ENCODE measurements around the gene INTS3. TPM values are rescaled to one million over a fixed set of nuclear protein-coding genes. Genes with fewer than 3 reads are reported as not detected.

INTS3 gene
- total RNA-seq, 1 experiment from 2014 or later = 66.8 TPM

GRCh38 chr1:153679337-153680119 lies 48.3 kb upstream of the INTS3 start:
- peak overlapping the region; percentile 87 for H3K4me3 Mint-ChIP-seq
- H3K27ac Mint-ChIP-seq = no peak overlapping the region
- peaks cover 24% of the 10 kb centered on the region for H3K27me3 Mint-ChIP-seq (ENCODE audit: low read depth)
- H3K36me3 Mint-ChIP-seq = peaks cover 7% of the 10 kb centered on the region; the same call in 1 of the 2 replicates
- ChIA-PET CTCF (interaction anchor here (0.6 to 4.7 kb wide), 27 partner anchors 12 to 324 kb away, joined by 3 to 52 read pairs (median 6); partner anchors contain the start of genes CHTOP, INTS3, RAB13 and S100A13), POLR2A (interaction anchor here (0.7 to 2.2 kb wide), 7 partner anchors 15 to 104 kb away, joined by 3 to 10 read pairs (median 3); partner anchors contain the start of genes INTS3 and SLC27A3)
- peak; percentile 20 for ATAC-seq
- DNase-seq (ENCODE audit: low spot score) = peak; percentile 30
- TF ChIP-seq TP53 (CRISPR knock-in tag; IDR thresholded peaks at IDR 0.05) = peak; percentile 47; the same call in 1 of the 2 replicates
- TF ChIP-seq AFF4 (CRISPR knock-in tag; IDR thresholded peaks at IDR 0.05; ENCODE audit: borderline replicate concordance) = no peak
- 0 out of 2 replicates have a peak, but pooled peaks have one; percentile 46 for TF ChIP-seq PRDM15 (CRISPR knock-in tag; IDR thresholded peaks at IDR 0.05)
- 0 out of 2 replicates have a peak, but pooled peaks have one; percentile 38 for TF ChIP-seq ZBTB21 (CRISPR knock-in tag; IDR thresholded peaks at IDR 0.05; ENCODE audit: borderline replicate concordance)
- no peak for TF ChIP-seq FOXP1 (CRISPR knock-in tag; IDR thresholded peaks at IDR 0.05; ENCODE audit: borderline replicate concordance)
- TF ChIP-seq ZNF671 (CRISPR knock-in tag; IDR thresholded peaks at IDR 0.05) = no peak
- 0 out of 2 replicates have a peak, but pooled peaks have one; percentile 40 for TF ChIP-seq ZNF263 (CRISPR knock-in tag; IDR thresholded peaks at IDR 0.05; ENCODE audit: low read depth)
- peak; percentile 79; the same call in 1 of the 2 replicates for TF ChIP-seq HMGXB4 (CRISPR knock-in tag; IDR thresholded peaks at IDR 0.05)
- no peak for TF ChIP-seq SP1 (CRISPR knock-in tag; conservative IDR thresholded peaks at IDR 0.05)
- no peaks in the 10 kb centered on the region for H3K9me3 Mint-ChIP-seq
- peaks cover 18% of the 10 kb centered on the region for H3K4me1 Mint-ChIP-seq

- CTCF ChIA-PET = interaction anchor here (0.6 to 4.7 kb wide), 23 partner anchors 11 to 325 kb away, joined by 3 to 52 read pairs (median 5); partner anchors contain the start of genes CHTOP, INTS3, RAB13 and S100A13
- H3K36me3 Mint-ChIP-seq = peaks cover 7% of the 10 kb centered on the region; the same call in 1 of the 2 replicates
- H3K27me3 Mint-ChIP-seq (ENCODE audit: low read depth) = peaks cover 24% of the 10 kb centered on the region
- no peak overlapping the region for H3K27ac Mint-ChIP-seq
- POLR2A ChIA-PET = interaction anchor here (0.7 to 2.2 kb wide), 7 partner anchors 14 to 104 kb away, joined by 3 to 10 read pairs (median 3); partner anchors contain the start of genes INTS3 and SLC27A3
- H3K4me3 Mint-ChIP-seq = peak overlapping the region; percentile 82
- DNase-seq (ENCODE audit: low spot score) = peak; percentile 28
- peak; percentile 33 for ATAC-seq
- peaks cover 18% of the 10 kb centered on the region for H3K4me1 Mint-ChIP-seq
- H3K9me3 Mint-ChIP-seq = no peaks in the 10 kb centered on the region
- TF ChIP-seq JAZF1 (CRISPR knock-in tag; IDR thresholded peaks at IDR 0.05) = no peak
- peak; percentile 58; the same call in 1 of the 2 replicates for TF ChIP-seq ZNF512 (CRISPR knock-in tag; IDR thresholded peaks at IDR 0.05; ENCODE audit: borderline replicate concordance)
- TF ChIP-seq NFE2L1 (CRISPR knock-in tag; IDR thresholded peaks at IDR 0.05) = 0 out of 2 replicates have a peak, but pooled peaks have one; percentile 51
Observed at GRCh38 chr1:153680120-153680403, 47.8 kb upstream of the INTS3 start.
